GM23338 (cell line): Measurements from ENCODE around the gene TXNL4A. TPM values are rescaled to one million over a fixed set of nuclear protein-coding genes. Genes with fewer than 3 reads are reported as not detected.
A peak's percentile ranks its signal among the peaks of the same experiment; 100 is the strongest.

Source experiments
- ATAC-seq: fragments of 200-7000 bp; cut with Tn5 transposase; 3 replicates; pipeline ENCODE4 v1.9.1; 2020
- DNase-seq: peaks from one replicate; pipeline ENCODE4 v3.0.0-alpha.2; 2015; ENCODE audit warnings: low spot score
- H2AFZ ChIP-seq: fragments of 200-600 bp; sonication (generic); 2 replicates; pipeline ENCODE4 v1.8.0; 2016; ENCODE audit warnings: antibody characterized with exemption, mild to moderate bottlenecking, moderate library complexity
- H3F3A ChIP-seq: fragments of 200-600 bp; sonication (generic); replicated peaks from 2 replicates; pipeline ENCODE4 v1.8.0; 2017; ENCODE audit warnings: antibody characterized with exemption, mixed run types, low read depth
- H3K27ac ChIP-seq: fragments of 200-600 bp; sonication (generic); 2 replicates; pipeline ENCODE4 v1.6.1; 2016; ENCODE audit warnings: low read depth
- H3K27me3 ChIP-seq: fragments of 200-600 bp; sonication (generic); 2 replicates; pipeline ENCODE4 v1.8.0; 2016; ENCODE audit warnings: mild to moderate bottlenecking, mixed run types, moderate library complexity; ENCODE audit not compliant: insufficient read depth
- H3K36me3 ChIP-seq: fragments of 200-600 bp; sonication (generic); 2 replicates; pipeline ENCODE4 v1.8.0; 2016; ENCODE audit warnings: mild to moderate bottlenecking; ENCODE audit not compliant: insufficient read depth
- H3K4me1 ChIP-seq: fragments of 200-600 bp; sonication (generic); 2 replicates; pipeline ENCODE4 v1.8.0; 2016; ENCODE audit warnings: mild to moderate bottlenecking, moderate library complexity; ENCODE audit not compliant: insufficient read depth
- H3K4me2 ChIP-seq: fragments of 200-600 bp; sonication (generic); 2 replicates; pipeline ENCODE4 v1.7.1; 2017; ENCODE audit warnings: mixed run types
- H3K4me3 ChIP-seq: fragments of 200-600 bp; sonication (generic); 2 replicates; pipeline ENCODE4 v1.6.1; 2016; ENCODE audit warnings: mixed run types
- H3K79me2 ChIP-seq: fragments of 200-600 bp; sonication (generic); replicated peaks from 2 replicates; pipeline ENCODE4 v1.8.0; 2017; ENCODE audit warnings: mild to moderate bottlenecking; ENCODE audit not compliant: insufficient read depth
- H3K9me2 ChIP-seq: fragments of 200-600 bp; sonication (generic); 2 replicates; pipeline ENCODE4 v1.8.0; 2017; ENCODE audit not compliant: insufficient read depth
- H4K20me1 ChIP-seq: fragments of 200-600 bp; sonication (generic); replicated peaks from 2 replicates; pipeline ENCODE4 v1.8.0; 2017; ENCODE audit warnings: mild to moderate bottlenecking; ENCODE audit not compliant: insufficient read depth
- H3K27ac Mint-ChIP-seq: 2 replicates; pipeline ENCODE4 v1.8.0; 2020; ENCODE audit warnings: inconsistent platforms, mild to moderate bottlenecking, moderate library complexity, mixed read lengths
- H3K27me3 Mint-ChIP-seq: 3 replicates; pipeline ENCODE4 v1.8.0; 2022; ENCODE audit warnings: low read depth, mild to moderate bottlenecking, moderate library complexity, mixed read lengths, inconsistent platforms; ENCODE audit not compliant: insufficient read depth, poor library complexity
- H3K36me3 Mint-ChIP-seq: 3 replicates; pipeline ENCODE4 v1.8.0; 2021; ENCODE audit warnings: low read depth, mild to moderate bottlenecking, inconsistent platforms, moderate library complexity, mixed read lengths
- H3K4me1 Mint-ChIP-seq: 3 replicates; pipeline ENCODE4 v1.8.0; 2020; ENCODE audit warnings: mild to moderate bottlenecking, inconsistent platforms, mixed read lengths
- H3K4me3 Mint-ChIP-seq: 3 replicates; pipeline ENCODE4 v1.8.0; 2021; ENCODE audit warnings: moderate library complexity, mild to moderate bottlenecking, inconsistent platforms, mixed read lengths
- H3K9me3 Mint-ChIP-seq: 3 replicates; pipeline ENCODE4 v1.8.0; 2020; ENCODE audit warnings: moderate library complexity, mild to moderate bottlenecking, inconsistent platforms, mixed read lengths
- CREB1 ChIP-seq: fragments of 250-450 bp; sonication (Bioruptor Pico); IDR thresholded peaks from 2 replicates; pipeline ENCODE4 v1.5.0; 2020; ENCODE audit warnings: low read depth, mild to moderate bottlenecking, moderate library complexity
- EZH2 ChIP-seq: fragments of 200-600 bp; sonication (generic); IDR thresholded peaks from one replicate; pipeline ENCODE4 v1.8.0; 2017; ENCODE audit warnings: antibody characterized with exemption, mild to moderate bottlenecking, low read depth; ENCODE audit not compliant: unreplicated experiment
- ZNF331 ChIP-seq: fragments of 250-450 bp; sonication (Bioruptor Pico); IDR thresholded peaks from 2 replicates; pipeline ENCODE4 v1.5.0; 2020; ENCODE audit warnings: low read depth, mild to moderate bottlenecking, moderate library complexity
- polyA plus RNA-seq: library from polyadenylated mRNA; unstranded; fragments of >200 nt; fragmentation: Nextera tagmentation; extraction: Ambion mirVana; gene quantifications from 2 replicates; pipeline ENCODE4 v1.2.1, GENCODE V29; 2016
- total RNA-seq: library from RNA; depleted of rRNA; stranded (reverse); fragments of >200 nt; shearing (Covaris generic); gene quantifications from 2 replicates; pipeline ENCODE4 v1.2.3, GENCODE V29; 2014
- TF ChIP-seq, protein P1 (sequence below): IDR thresholded peaks from 2 replicates; pipeline ENCODE4 v1.6.1; 2016; ENCODE audit warnings: antibody characterized with exemption
- TF ChIP-seq, protein P2 (sequence below): fragments of 250-450 bp; sonication (Bioruptor Pico); IDR thresholded peaks from 2 replicates; pipeline ENCODE4 v1.5.0; 2020; ENCODE audit warnings: mild to moderate bottlenecking, moderate library complexity

Gene TXNL4A
- total and polyA plus RNA-seq, 2 experiments from 2014 or later, result 51.0 to 271 TPM

DNA sequence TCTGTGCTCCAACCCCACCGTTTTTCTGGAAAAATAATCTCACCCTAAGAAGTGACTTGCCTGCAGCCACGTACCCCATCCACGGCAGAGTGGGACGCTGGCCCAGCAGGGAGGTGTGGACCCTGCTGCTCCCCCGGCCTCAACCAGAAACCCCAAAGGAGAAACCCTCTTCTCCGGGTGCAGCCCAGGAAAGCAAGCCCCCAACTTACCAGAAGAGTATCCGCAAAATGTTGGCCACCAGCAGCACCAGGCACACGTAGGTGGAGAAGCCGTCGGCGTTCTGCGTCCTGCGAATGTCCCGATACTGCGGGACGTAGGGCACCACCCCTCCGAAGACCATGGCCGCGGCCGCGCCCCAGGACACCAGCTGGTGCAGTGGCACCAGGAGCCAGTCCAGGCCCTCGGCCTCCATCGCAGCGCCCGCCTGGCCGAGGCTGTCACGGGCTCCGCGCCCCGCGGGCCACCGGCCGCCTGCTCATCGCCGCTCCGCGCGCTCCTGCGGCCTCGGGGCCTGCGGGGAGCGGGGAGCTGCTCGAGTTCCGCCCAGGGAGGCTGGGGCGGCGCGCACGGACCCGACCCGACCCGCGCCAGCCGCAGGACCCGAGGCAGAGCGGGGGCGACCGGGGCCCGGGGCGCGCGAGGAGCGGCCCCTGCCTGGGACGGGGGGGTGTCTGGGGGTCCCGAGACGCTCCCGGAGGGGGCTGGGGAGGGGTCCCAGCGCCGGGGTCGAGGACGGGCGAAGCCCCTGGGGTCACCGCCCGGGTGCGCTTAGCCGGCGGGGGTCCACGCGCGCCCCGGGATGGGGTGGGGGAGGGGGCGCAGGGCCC lies 37.6 kb downstream of the TXNL4A start:
- 0 out of 2 replicates have a peak overlapping the region, but pooled peaks have one; percentile 23 for H2AFZ ChIP-seq
- ATAC-seq (peak; percentile 46), DNase-seq (peak; percentile 63)
- H3K9me2 ChIP-seq, result no peaks in the 10 kb centered on the region
- peak overlapping the region; percentile 66 for H3K4me3 ChIP-seq
- H3K27me3 Mint-ChIP-seq, result peaks cover 46% of the 10 kb centered on the region
- no peak overlapping the region for H3K27ac ChIP-seq
- H4K20me1 ChIP-seq, result peaks cover 11% of the 10 kb centered on the region; the same call in 1 of the 2 replicates
- no peaks in the 10 kb centered on the region for H3K36me3 ChIP-seq
- peaks cover 58% of the 10 kb centered on the region for H3K27me3 ChIP-seq
- H3K9me3 Mint-ChIP-seq, result no peaks in the 10 kb centered on the region; the same call in 2 of the 3 replicates
- no peaks in the 10 kb centered on the region; the same call in 2 of the 3 replicates for H3K36me3 Mint-ChIP-seq
- no peaks in the 10 kb centered on the region for H3K79me2 ChIP-seq
- peak overlapping the region; percentile 74 for H3K4me3 Mint-ChIP-seq
- TF ChIP-seq CREB1 (CRISPR knock-in tag) (no peak), EZH2 (peak; percentile 37)
- TF ChIP-seq, protein P1, sequence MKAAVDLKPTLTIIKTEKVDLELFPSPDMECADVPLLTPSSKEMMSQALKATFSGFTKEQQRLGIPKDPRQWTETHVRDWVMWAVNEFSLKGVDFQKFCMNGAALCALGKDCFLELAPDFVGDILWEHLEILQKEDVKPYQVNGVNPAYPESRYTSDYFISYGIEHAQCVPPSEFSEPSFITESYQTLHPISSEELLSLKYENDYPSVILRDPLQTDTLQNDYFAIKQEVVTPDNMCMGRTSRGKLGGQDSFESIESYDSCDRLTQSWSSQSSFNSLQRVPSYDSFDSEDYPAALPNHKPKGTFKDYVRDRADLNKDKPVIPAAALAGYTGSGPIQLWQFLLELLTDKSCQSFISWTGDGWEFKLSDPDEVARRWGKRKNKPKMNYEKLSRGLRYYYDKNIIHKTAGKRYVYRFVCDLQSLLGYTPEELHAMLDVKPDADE, result no peak
- 0 out of 2 replicates have a peak, but pooled peaks cover 2% of the 10 kb centered on the region for H3F3A ChIP-seq
- peaks cover 8% of the 10 kb centered on the region; the same call in 1 of the 2 replicates for H3K4me1 ChIP-seq
- peak overlapping the region; percentile 83 for H3K4me2 ChIP-seq
- H3K4me1 Mint-ChIP-seq, result peaks cover 17% of the 10 kb centered on the region
- no peak overlapping the region for H3K27ac Mint-ChIP-seq

DNA sequence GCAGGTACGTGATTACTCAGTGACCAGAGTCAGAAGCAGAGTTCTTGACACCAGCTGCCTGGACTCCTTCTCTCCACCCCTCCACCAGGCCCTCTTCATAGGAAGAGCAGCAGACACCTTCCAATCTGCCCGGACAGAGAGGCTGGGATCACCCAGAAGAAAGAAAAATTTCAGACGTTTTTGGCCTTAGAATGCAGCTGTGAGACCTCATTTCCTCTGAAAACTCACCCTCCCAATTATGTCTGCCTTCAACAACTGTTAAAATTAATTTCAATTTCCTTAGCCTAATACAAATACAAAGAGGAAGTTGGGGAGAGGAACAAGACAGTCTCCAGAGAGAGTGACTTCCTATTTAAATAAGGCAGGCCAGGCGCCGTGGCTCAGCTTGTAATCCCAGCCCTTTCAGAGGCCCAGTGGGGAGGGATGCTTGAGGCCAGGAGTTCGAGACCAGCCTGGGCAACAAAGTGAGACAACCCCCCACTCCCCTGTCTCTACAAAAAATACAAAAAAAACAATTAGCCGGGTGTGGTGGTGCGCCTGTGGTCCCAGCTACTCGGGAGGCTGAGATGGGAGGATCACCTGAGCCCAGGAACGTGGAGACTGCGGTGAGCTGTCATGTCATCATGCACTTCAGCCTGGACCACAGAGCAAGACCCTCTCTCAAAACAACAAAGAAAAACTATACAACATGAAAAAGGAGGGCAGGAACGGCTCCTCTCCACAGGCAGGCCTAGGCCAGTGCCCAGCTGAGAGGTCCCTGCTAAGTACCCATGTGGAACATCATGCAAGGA lies 38.5 kb downstream of the TXNL4A start:
- Mint-ChIP-seq H3K9me3 (no peaks in the 10 kb centered on the region; the same call in 2 of the 3 replicates), H3K36me3 (no peaks in the 10 kb centered on the region; the same call in 2 of the 3 replicates), H3K4me1 (peaks cover 17% of the 10 kb centered on the region; the same call in 2 of the 3 replicates), H3K27me3 (peaks cover 41% of the 10 kb centered on the region), H3K27ac (no peak overlapping the region), H3K4me3 (peak overlapping the region; percentile 74)
- Histone ChIP-seq H3K36me3 (no peaks in the 10 kb centered on the region), H3K4me3 (peak overlapping the region; percentile 66; the same call in 1 of the 2 replicates), H3K27ac (no peak overlapping the region), H2AFZ (no peak overlapping the region), H3K27me3 (peaks cover 50% of the 10 kb centered on the region), H3K9me2 (no peaks in the 10 kb centered on the region), H4K20me1 (peaks cover 11% of the 10 kb centered on the region; the same call in 1 of the 2 replicates), H3F3A (0 out of 2 replicates have a peak, but pooled peaks cover 2% of the 10 kb centered on the region), H3K4me2 (peak overlapping the region; percentile 83), H3K79me2 (no peaks in the 10 kb centered on the region), H3K4me1 (peaks cover 8% of the 10 kb centered on the region; the same call in 1 of the 2 replicates)
- TF ChIP-seq, protein P2, sequence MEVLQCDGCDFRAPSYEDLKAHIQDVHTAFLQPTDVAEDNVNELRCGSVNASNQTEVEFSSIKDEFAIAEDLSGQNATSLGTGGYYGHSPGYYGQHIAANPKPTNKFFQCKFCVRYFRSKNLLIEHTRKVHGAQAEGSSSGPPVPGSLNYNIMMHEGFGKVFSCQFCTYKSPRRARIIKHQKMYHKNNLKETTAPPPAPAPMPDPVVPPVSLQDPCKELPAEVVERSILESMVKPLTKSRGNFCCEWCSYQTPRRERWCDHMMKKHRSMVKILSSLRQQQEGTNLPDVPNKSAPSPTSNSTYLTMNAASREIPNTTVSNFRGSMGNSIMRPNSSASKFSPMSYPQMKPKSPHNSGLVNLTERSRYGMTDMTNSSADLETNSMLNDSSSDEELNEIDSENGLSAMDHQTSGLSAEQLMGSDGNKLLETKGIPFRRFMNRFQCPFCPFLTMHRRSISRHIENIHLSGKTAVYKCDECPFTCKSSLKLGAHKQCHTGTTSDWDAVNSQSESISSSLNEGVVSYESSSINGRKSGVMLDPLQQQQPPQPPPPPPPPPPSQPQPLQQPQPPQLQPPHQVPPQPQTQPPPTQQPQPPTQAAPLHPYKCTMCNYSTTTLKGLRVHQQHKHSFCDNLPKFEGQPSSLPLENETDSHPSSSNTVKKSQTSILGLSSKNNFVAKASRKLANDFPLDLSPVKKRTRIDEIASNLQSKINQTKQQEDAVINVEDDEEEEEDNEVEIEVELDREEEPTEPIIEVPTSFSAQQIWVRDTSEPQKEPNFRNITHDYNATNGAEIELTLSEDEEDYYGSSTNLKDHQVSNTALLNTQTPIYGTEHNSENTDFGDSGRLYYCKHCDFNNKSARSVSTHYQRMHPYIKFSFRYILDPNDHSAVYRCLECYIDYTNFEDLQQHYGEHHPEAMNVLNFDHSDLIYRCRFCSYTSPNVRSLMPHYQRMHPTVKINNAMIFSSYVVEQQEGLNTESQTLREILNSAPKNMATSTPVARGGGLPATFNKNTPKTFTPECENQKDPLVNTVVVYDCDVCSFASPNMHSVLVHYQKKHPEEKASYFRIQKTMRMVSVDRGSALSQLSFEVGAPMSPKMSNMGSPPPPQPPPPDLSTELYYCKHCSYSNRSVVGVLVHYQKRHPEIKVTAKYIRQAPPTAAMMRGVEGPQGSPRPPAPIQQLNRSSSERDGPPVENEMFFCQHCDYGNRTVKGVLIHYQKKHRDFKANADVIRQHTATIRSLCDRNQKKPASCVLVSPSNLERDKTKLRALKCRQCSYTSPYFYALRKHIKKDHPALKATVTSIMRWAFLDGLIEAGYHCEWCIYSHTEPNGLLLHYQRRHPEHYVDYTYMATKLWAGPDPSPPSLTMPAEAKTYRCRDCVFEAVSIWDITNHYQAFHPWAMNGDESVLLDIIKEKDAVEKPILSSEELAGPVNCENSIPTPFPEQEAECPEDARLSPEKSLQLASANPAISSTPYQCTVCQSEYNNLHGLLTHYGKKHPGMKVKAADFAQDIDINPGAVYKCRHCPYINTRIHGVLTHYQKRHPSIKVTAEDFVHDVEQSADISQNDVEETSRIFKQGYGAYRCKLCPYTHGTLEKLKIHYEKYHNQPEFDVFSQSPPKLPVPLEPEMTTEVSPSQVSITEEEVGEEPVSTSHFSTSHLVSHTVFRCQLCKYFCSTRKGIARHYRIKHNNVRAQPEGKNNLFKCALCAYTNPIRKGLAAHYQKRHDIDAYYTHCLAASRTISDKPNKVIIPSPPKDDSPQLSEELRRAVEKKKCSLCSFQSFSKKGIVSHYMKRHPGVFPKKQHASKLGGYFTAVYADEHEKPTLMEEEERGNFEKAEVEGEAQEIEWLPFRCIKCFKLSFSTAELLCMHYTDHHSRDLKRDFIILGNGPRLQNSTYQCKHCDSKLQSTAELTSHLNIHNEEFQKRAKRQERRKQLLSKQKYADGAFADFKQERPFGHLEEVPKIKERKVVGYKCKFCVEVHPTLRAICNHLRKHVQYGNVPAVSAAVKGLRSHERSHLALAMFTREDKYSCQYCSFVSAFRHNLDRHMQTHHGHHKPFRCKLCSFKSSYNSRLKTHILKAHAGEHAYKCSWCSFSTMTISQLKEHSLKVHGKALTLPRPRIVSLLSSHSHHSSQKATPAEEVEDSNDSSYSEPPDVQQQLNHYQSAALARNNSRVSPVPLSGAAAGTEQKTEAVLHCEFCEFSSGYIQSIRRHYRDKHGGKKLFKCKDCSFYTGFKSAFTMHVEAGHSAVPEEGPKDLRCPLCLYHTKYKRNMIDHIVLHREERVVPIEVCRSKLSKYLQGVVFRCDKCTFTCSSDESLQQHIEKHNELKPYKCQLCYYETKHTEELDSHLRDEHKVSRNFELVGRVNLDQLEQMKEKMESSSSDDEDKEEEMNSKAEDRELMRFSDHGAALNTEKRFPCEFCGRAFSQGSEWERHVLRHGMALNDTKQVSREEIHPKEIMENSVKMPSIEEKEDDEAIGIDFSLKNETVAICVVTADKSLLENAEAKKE (CRISPR knock-in tag), result no peak
- TF ChIP-seq ZNF331 (CRISPR knock-in tag), result no peak
- no peak for ATAC-seq
- no peak for DNase-seq
